ENCODE measurements around the gene RPN2. TPM values are rescaled to one million over a fixed set of nuclear protein-coding genes. Genes with fewer than 3 reads are reported as not detected.

Gene RPN2
- total RNA-seq, 1 experiment from 2014 or later: 220 TPM

GRCh38 chr20:37231947-37232630 is 53.0 kb downstream of the RPN2 start:
- intact Hi-C loops (cut with micrococcal nuclease): no loop called here
- ChIA-PET RAD21 (ENCODE audit: low non-redundant PET in 1 of 2, low total read pairs in 2 of 2, uncharacterized antibody in 2 of 2, unreplicated experiment in 2 of 2) (no interaction called here), POLR2A (no interaction called here), CTCF (no interaction called here)
- Histone ChIP-seq H3K4me1 (ENCODE audit: control insufficient read depth in 1 of 2, insufficient read depth in 2 of 2, low read length in 2 of 2) (no peaks in the 10 kb centered on the region), H3K4me3 (replicated peaks in 1 of 2; ENCODE audit: low read depth in 1 of 2, low read length in 2 of 2) (no peak overlapping the region), H3K27me3 (ENCODE audit: insufficient read depth, low read length) (no peaks in the 10 kb centered on the region), H3K9me2 (ENCODE audit: insufficient read depth) (no peaks in the 10 kb centered on the region), H3K36me3 (ENCODE audit: control insufficient read depth in 1 of 2, insufficient read depth in 2 of 2, low read length in 2 of 2) (peaks cover 72 to 76% of the 10 kb centered on the region in 2 experiments), H3K9ac (ENCODE audit: low read length) (no peak overlapping the region), H4K20me1 (ENCODE audit: insufficient read depth) (no peaks in the 10 kb centered on the region), H3K27ac (ENCODE audit: low read depth, low read length) (no peak overlapping the region), H3K9me3 (ENCODE audit: control insufficient read depth in 1 of 2, insufficient read depth in 1 of 2, low read depth in 1 of 2, low read length in 2 of 2) (no peaks in the 10 kb centered on the region), H2AFZ (ENCODE audit: low read depth, low read length, poor library complexity, severe bottlenecking) (no peak overlapping the region), H3K79me2 (ENCODE audit: insufficient read depth, low read length) (no peaks in the 10 kb centered on the region), H3K4me2 (ENCODE audit: low read length) (no peak overlapping the region)
- TF ChIP-seq YY1 (IDR thresholded peaks at IDR 0.05; ENCODE audit: extremely low read depth, insufficient replicate concordance, low read depth, low read length) (no peak), CBX3 (IDR thresholded peaks at IDR 0.05; ENCODE audit: low read depth) (no peak), EZH2 (IDR thresholded peaks at IDR 0.05) (no peak), POLR2AphosphoS5 (IDR thresholded peaks at IDR 0.05; ENCODE audit: low read depth, low read length) (no peak), POLR2A (IDR thresholded peaks at IDR 0.05; ENCODE audit: borderline replicate concordance, extremely low read depth, insufficient read depth, insufficient read length) (no peak), SP1 (IDR thresholded peaks at IDR 0.05; ENCODE audit: low read depth) (no peak), ZFX (IDR thresholded peaks at IDR 0.05) (no peak), TCF7L2 (IDR thresholded peaks at IDR 0.05; ENCODE audit: borderline replicate concordance, extremely low read depth, insufficient read depth, insufficient read length) (no peak), RAD21 (IDR thresholded peaks at IDR 0.05; ENCODE audit: low read depth) (no peak), ZNF274 (IDR thresholded peaks at IDR 0.05; ENCODE audit: low read depth, low read length) (no peak), FOSL1 (IDR thresholded peaks at IDR 0.05; ENCODE audit: low read depth) (no peak), CEBPB (IDR thresholded peaks at IDR 0.05; ENCODE audit: low read depth) (no peak), SIN3A (IDR thresholded peaks at IDR 0.05; ENCODE audit: low read depth) (no peak), MAX (IDR thresholded peaks at IDR 0.05) (no peak), SRF (IDR thresholded peaks at IDR 0.05; ENCODE audit: low read depth) (no peak), ATF3 (IDR thresholded peaks at IDR 0.05) (no peak)
- ATAC-seq (no peak), DNase-seq (ENCODE audit: low read depth, low spot score) (no peak)
- BruUV-seq (replicated peaks): no TSS peak

All from HCT116 (cell line).